H1 (cell line): Measurements from ENCODE around the gene CLEC19A. TPM values are rescaled to one million over a fixed set of nuclear protein-coding genes. Genes with fewer than 3 reads are reported as not detected.

Source experiments
- CHD1 ChIP-seq: IDR thresholded peaks from 2 replicates; pipeline ENCODE4 v1.6.1; 2012; ENCODE audit warnings: low read depth, low read length, improper control_type of control experiment
- EZH2 ChIP-seq: fragments of 200-600 bp; sonication (generic); IDR thresholded peaks from 2 replicates; pipeline ENCODE4 v1.7.1; 2012; ENCODE audit warnings: low read depth, mild to moderate bottlenecking, moderate library complexity, low read length, inconsistent platforms; ENCODE audit not compliant: severe bottlenecking
- PHF8 ChIP-seq: fragments of 200-600 bp; sonication (generic); conservative IDR thresholded peaks from 2 replicates; pipeline ENCODE4 v1.7.1; 2012; ENCODE audit warnings: low read depth, mild to moderate bottlenecking, inconsistent platforms, low read length, moderate library complexity
- SP1 ChIP-seq: IDR thresholded peaks from 2 replicates; pipeline ENCODE4 v1.6.1; 2011; ENCODE audit warnings: low read depth, low read length
- polyA plus RNA-seq, 7 experiments: library from polyadenylated mRNA; depleted of rRNA in 3 of 7; stranded (reverse) in 5 of 7; unstranded in 2 of 7; fragments of >200 nt in 5 of 7; fragments of 200-250 nt in 2 of 7; gene quantifications; 1 replicate in 5 of 7; 2 replicates in 1 of 7; 4 replicates in 1 of 7; pipeline versions ENCODE4 v1.2.1 to v1.2.3, GENCODE V29; 2011 to 2013; ENCODE audit warnings: missing spikeins in 2 of 7, mixed read lengths in 2 of 7
- total RNA-seq: library from RNA; stranded (reverse); fragmentation: NEBNext Ultra II Directional; extraction: Animal tissue kit (Norgen Biotek cat#: 25700); gene quantifications from 2 replicates; pipeline ENCODE4 v1.2.1, GENCODE V29; 2021
- TF ChIP-seq, protein P1 (sequence below): fragments of 300-600 bp; sonication (generic); IDR thresholded peaks from 2 replicates; pipeline ENCODE4 v1.7.1; 2012; ENCODE audit warnings: low read length, moderate library complexity, mild to moderate bottlenecking, inconsistent platforms; ENCODE audit not compliant: insufficient replicate concordance

The CLEC19A gene
- total and polyA plus RNA-seq, 2 of the 8 experiments (the other 6 are each of a cell fraction or from before 2014, with no cell fraction given): 0.35 to 0.88 TPM

DNA sequence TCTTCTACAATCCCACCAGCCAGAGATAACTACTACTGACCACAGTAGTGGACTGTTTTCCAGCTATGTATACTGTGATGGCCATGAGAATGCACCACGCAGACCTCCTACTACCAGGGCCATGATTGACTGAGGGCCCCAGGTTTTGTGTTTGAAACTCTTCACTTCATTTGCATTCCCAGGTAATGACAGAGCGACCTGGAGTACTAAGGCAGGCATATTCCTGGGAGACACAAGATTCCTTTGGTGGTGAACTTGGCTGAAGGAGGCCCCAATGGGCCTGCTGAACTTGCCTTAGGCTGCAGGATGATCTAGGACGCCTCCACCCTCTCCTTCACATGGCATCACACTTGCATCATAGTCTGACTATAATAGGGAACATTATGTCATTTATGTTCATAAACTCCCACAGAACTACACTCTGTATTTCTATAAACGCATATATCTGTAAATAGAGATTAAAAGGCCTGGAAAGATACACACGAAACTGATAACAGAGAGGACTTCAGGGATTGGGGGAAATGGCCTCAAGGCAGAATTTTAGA is 30.4 kb downstream of the CLEC19A start (continued):
- TF ChIP-seq, protein P1, sequence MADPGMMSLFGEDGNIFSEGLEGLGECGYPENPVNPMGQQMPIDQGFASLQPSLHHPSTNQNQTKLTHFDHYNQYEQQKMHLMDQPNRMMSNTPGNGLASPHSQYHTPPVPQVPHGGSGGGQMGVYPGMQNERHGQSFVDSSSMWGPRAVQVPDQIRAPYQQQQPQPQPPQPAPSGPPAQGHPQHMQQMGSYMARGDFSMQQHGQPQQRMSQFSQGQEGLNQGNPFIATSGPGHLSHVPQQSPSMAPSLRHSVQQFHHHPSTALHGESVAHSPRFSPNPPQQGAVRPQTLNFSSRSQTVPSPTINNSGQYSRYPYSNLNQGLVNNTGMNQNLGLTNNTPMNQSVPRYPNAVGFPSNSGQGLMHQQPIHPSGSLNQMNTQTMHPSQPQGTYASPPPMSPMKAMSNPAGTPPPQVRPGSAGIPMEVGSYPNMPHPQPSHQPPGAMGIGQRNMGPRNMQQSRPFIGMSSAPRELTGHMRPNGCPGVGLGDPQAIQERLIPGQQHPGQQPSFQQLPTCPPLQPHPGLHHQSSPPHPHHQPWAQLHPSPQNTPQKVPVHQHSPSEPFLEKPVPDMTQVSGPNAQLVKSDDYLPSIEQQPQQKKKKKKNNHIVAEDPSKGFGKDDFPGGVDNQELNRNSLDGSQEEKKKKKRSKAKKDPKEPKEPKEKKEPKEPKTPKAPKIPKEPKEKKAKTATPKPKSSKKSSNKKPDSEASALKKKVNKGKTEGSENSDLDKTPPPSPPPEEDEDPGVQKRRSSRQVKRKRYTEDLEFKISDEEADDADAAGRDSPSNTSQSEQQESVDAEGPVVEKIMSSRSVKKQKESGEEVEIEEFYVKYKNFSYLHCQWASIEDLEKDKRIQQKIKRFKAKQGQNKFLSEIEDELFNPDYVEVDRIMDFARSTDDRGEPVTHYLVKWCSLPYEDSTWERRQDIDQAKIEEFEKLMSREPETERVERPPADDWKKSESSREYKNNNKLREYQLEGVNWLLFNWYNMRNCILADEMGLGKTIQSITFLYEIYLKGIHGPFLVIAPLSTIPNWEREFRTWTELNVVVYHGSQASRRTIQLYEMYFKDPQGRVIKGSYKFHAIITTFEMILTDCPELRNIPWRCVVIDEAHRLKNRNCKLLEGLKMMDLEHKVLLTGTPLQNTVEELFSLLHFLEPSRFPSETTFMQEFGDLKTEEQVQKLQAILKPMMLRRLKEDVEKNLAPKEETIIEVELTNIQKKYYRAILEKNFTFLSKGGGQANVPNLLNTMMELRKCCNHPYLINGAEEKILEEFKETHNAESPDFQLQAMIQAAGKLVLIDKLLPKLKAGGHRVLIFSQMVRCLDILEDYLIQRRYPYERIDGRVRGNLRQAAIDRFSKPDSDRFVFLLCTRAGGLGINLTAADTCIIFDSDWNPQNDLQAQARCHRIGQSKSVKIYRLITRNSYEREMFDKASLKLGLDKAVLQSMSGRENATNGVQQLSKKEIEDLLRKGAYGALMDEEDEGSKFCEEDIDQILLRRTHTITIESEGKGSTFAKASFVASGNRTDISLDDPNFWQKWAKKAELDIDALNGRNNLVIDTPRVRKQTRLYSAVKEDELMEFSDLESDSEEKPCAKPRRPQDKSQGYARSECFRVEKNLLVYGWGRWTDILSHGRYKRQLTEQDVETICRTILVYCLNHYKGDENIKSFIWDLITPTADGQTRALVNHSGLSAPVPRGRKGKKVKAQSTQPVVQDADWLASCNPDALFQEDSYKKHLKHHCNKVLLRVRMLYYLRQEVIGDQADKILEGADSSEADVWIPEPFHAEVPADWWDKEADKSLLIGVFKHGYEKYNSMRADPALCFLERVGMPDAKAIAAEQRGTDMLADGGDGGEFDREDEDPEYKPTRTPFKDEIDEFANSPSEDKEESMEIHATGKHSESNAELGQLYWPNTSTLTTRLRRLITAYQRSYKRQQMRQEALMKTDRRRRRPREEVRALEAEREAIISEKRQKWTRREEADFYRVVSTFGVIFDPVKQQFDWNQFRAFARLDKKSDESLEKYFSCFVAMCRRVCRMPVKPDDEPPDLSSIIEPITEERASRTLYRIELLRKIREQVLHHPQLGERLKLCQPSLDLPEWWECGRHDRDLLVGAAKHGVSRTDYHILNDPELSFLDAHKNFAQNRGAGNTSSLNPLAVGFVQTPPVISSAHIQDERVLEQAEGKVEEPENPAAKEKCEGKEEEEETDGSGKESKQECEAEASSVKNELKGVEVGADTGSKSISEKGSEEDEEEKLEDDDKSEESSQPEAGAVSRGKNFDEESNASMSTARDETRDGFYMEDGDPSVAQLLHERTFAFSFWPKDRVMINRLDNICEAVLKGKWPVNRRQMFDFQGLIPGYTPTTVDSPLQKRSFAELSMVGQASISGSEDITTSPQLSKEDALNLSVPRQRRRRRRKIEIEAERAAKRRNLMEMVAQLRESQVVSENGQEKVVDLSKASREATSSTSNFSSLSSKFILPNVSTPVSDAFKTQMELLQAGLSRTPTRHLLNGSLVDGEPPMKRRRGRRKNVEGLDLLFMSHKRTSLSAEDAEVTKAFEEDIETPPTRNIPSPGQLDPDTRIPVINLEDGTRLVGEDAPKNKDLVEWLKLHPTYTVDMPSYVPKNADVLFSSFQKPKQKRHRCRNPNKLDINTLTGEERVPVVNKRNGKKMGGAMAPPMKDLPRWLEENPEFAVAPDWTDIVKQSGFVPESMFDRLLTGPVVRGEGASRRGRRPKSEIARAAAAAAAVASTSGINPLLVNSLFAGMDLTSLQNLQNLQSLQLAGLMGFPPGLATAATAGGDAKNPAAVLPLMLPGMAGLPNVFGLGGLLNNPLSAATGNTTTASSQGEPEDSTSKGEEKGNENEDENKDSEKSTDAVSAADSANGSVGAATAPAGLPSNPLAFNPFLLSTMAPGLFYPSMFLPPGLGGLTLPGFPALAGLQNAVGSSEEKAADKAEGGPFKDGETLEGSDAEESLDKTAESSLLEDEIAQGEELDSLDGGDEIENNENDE: no peak
- TF ChIP-seq CHD1: no peak
- no peak for TF ChIP-seq SP1
- TF ChIP-seq PHF8: no peak
- no peak for TF ChIP-seq EZH2
